ENCODE data around the gene ANO1.

ANO1 gene

DNA sequence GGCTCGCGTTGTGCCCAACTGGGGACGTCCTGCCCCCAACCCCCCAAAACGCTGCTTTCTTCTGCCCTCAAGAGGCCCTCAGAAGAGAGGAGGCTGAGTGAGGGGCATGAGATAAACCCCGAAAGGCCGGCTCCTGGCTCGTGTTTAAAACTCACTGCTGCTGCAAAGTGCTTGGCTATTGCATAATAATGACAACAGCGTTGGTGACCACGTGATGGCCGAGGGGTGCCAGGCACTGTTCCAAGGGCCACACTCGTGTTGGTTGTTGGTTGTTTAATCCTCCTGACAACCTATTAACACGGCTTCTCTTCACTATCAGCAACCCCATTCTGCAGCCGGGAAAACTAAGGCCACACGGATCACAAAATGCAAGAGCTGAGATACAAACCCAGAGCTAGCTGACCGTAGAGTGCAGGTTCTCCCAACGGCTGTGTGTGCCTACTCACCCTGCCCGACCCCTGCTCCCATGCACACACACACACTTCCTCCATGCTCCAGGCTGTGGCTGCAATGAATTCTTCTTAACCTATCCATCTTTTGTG, 51.0 kb downstream of the ANO1 start:
- H3K4me3 ChIP-seq (ENCODE audit: low read depth, low read length) = no peak overlapping the region
- TF ChIP-seq, protein P1, sequence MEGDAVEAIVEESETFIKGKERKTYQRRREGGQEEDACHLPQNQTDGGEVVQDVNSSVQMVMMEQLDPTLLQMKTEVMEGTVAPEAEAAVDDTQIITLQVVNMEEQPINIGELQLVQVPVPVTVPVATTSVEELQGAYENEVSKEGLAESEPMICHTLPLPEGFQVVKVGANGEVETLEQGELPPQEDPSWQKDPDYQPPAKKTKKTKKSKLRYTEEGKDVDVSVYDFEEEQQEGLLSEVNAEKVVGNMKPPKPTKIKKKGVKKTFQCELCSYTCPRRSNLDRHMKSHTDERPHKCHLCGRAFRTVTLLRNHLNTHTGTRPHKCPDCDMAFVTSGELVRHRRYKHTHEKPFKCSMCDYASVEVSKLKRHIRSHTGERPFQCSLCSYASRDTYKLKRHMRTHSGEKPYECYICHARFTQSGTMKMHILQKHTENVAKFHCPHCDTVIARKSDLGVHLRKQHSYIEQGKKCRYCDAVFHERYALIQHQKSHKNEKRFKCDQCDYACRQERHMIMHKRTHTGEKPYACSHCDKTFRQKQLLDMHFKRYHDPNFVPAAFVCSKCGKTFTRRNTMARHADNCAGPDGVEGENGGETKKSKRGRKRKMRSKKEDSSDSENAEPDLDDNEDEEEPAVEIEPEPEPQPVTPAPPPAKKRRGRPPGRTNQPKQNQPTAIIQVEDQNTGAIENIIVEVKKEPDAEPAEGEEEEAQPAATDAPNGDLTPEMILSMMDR (IDR thresholded peaks at IDR 0.05; ENCODE audit: borderline replicate concordance, insufficient read depth, low read depth, low read length) = no peak

DNA sequence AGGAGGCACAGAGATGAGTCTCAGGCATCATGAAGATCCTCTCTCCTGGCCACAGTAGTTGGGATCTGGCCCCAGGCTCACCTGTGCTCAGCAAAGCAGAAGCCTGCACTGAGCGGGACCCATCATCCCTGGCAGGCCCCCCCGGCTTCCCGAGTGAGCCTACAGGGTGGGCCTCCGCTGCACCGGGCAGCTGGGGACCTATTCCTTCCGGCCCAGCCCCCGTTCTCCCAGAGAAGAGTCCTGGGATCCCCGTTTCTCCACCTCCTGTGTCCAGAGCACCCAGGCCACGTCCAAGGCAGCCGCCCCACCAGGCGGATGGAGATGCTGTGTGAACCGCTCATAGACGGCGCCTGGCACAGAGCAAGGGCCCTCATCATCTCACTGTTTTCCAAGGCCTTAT, 52.5 kb downstream of the ANO1 start:
- TF ChIP-seq, protein P1 (IDR thresholded peaks at IDR 0.05; ENCODE audit: borderline replicate concordance, insufficient read depth, low read depth, low read length) = no peak
- H3K4me3 ChIP-seq (ENCODE audit: low read depth, low read length) = no peak overlapping the region

DNA sequence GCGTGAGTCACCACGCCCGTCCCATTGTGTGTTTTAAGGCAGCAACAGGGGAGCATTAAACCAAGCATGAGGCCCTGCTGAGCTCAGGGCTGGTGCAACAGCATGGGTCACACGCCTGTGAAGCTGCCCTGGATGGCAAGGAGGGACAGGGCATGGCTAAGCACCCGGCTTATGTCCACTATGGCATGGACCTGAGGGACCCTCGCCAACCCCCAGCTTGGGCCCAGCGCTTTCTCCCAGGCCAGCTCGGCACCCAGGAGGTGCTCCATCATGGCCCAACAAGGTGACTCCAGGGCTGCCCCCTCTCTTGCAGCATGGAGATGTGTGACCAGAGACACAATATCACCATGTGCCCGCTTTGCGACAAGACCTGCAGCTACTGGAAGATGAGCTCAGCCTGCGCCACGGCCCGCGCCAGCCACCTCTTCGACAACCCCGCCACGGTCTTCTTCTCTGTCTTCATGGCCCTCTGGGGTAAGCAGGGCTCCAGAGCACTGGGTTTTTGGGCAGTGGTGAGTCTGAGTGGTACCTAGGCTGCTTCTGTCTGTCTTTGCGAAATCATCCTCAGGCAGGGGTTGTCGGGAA, 53.6 kb downstream of the ANO1 start:
- TF ChIP-seq, protein P1 (IDR thresholded peaks at IDR 0.05; ENCODE audit: borderline replicate concordance, insufficient read depth, low read depth, low read length) = no peak

DNA sequence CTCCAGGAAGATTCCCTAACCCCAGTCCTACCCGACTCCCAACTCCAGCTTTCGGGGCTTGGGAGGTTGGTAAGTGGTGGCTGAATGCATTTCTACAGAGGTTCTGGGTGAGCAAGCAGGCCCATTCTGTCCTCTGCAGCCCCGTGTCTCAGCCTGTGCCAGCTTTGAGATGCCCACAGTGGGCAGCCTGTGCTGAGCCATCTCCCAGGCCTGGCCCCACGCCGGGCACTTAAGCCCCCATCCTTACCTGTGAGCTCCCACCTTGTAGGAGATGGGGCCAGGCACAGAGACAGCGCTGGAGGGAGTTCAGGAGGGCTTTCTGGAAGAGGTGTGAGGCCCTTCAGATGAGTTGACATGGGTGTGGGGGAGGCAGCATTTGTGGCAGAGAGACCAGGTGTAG, 54.5 kb downstream of the ANO1 start:
- no peak overlapping the region for H3K4me3 ChIP-seq (ENCODE audit: low read depth, low read length)
- TF ChIP-seq, protein P1 (IDR thresholded peaks at IDR 0.05; ENCODE audit: borderline replicate concordance, insufficient read depth, low read depth, low read length) = no peak

More for the DNA sequence above, 53.6 kb downstream of the ANO1 start:
- H3K4me3 ChIP-seq (ENCODE audit: low read depth, low read length) = no peak overlapping the region

DNA sequence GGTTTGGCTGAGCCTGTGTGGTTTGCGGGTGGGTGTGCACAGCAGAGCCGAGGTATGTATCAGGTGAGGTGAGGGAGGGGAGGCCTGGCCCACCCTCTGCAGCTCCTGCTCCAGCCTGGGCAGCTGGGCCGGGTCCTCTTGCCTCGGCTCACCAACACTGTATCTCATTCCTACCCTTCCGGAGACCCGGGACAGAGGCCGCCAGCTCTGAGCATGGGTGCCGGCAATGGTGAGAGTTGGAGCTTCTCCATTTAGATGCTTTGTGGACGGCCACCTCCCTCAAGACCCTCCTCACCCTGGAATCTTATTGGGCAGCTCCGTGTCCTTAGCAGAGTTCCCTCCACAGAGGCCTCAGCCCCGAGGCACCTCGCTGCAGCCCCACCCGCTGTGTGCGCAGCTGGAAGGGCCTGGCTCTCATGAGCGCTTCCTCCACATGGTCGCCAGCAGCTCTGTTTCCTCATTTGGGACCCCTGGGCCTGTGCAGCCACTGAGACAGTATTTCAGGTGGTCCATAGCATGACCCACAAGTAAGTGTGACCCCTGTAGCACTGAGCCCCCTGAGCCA, 55.7 kb downstream of the ANO1 start:
- TF ChIP-seq, protein P1 (IDR thresholded peaks at IDR 0.05; ENCODE audit: borderline replicate concordance, insufficient read depth, low read depth, low read length) = no peak
- H3K4me3 ChIP-seq (ENCODE audit: low read depth, low read length) = no peak overlapping the region

DNA sequence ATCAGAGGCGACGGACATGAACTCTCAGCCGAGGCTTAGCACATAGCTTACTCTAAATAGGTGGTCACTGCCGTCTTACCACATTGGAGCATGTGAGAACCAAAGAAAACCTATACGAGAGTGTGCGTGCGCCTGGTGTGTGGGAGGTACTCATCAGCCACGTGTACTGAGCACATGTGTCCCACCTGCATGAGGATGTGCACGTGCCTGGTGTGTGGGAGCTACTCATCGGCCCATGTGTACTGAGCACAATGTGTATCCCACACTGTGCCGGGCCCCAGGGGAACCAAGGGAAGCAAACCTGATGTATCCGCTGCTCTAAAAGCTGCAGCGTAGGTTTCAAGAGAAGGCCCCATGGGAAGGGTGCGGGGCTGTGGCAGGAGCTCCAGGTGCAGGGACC, 56.4 kb downstream of the ANO1 start:
- TF ChIP-seq, protein P1 (IDR thresholded peaks at IDR 0.05; ENCODE audit: borderline replicate concordance, insufficient read depth, low read depth, low read length) = no peak
- no peak overlapping the region for H3K4me3 ChIP-seq (ENCODE audit: low read depth, low read length)

DNA sequence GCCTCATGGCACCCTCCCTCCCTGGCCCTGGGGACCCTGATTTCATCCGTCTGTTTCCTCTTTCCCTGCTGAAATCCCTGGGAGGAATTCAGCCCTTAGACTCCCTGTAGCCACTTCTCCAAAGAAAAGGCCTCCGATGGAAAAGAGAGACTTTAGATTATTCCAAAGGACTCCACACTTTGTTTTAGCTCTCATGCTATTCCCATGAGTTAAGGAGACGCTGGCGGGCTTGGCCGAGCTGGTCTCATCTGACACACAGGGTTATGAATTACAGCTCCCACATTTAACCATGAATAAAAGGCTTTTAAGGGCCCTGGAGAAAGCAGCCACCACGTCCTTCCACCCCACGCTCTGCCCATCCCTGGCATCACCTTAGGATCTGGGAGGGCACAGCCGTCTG, 57.0 kb downstream of the ANO1 start:
- TF ChIP-seq, protein P1 (IDR thresholded peaks at IDR 0.05; ENCODE audit: borderline replicate concordance, insufficient read depth, low read depth, low read length) = no peak
- no peak overlapping the region for H3K4me3 ChIP-seq (ENCODE audit: low read depth, low read length)

Data from GM12875 (cell line).